ENCODE measurements around the gene ANKRD17. TPM values are rescaled to one million over a fixed set of nuclear protein-coding genes. Genes with fewer than 3 reads are reported as not detected.

The ANKRD17 gene
- polyA plus RNA-seq, 1 of the 3 experiments (the other 2 are of a cell fraction), result 25.6 TPM

DNA sequence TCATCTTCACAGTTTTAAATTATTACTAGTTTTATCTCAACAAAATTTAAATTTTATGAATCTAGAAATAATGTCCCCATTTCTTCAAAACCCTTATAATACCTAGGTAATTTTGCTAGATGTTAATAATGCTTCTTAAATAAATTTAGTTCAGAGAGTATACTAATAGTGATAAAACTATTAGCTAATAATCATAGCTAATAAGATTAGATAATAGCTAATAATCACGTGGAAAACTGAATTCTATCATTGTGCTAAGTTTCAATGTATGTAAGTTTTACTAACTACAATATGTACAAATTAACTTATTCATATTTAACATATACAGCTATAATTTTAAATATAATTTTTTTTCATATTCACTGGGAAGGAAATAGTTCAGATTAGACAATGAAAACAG is 10.2 kb downstream of the ANKRD17 start:
- Histone ChIP-seq H3K9me2 (no peaks in the 10 kb centered on the region), H4K20me1 (ENCODE audit: insufficient read depth) (peaks cover 72% of the 10 kb centered on the region)

More for the DNA sequence above, 10.2 kb downstream of the ANKRD17 start:
- Histone ChIP-seq H3K4me2 (no peak overlapping the region), H3K9ac (no peak overlapping the region), H3K9me3 (no peaks in the 10 kb centered on the region), H3K4me1 (ENCODE audit: control insufficient read depth in 1 of 2, insufficient read depth in 2 of 2, low read depth in 1 of 2, low read length in 1 of 2) (no peaks in the 10 kb centered on the region), H3F3A (replicated peaks; ENCODE audit: insufficient read depth) (no peaks in the 10 kb centered on the region), H3K4me3 (ENCODE audit: low read depth in 2 of 2, low read length in 1 of 2) (no peak overlapping the region), H3K79me2 (ENCODE audit: insufficient read depth) (peaks cover 100% of the 10 kb centered on the region), H3K36me3 (replicated peaks in 1 of 2; ENCODE audit: control insufficient read depth in 1 of 2, insufficient read depth in 2 of 2, low read length in 1 of 2) (peaks cover 12 to 33% of the 10 kb centered on the region in 2 experiments), H2AFZ (ENCODE audit: low read depth) (no peak overlapping the region), H3K27me3 (ENCODE audit: insufficient read depth) (no peaks in the 10 kb centered on the region), H3K27ac (ENCODE audit: low read depth in 2 of 2, low read length in 1 of 2) (no peak overlapping the region)
- no peak for DNase-seq
- ChIA-PET POLR2A (no interaction called here), CTCF (interaction anchor here (2.6 kb wide), 1 partner anchor 9 kb away, joined by 13 read pairs; the partner anchor contains the start of gene ANKRD17)
- WGBS (ENCODE audit: low lambda C conversion rate), result 90% methylated on average over 1 of the region's 1 CpG
- TF ChIP-seq SIN3A (IDR thresholded peaks at IDR 0.05; ENCODE audit: borderline replicate concordance, low read depth, low read length) (no peak), POLR2AphosphoS5 (IDR thresholded peaks at IDR 0.05; ENCODE audit: low read depth, low read length) (no peak), ZBTB33 (IDR thresholded peaks at IDR 0.05; ENCODE audit: borderline replicate concordance, low read depth) (no peak), MXI1 (IDR thresholded peaks at IDR 0.05; ENCODE audit: low read depth, low read length) (no peak), JUND (IDR thresholded peaks at IDR 0.05) (no peak), YY1 (IDR thresholded peaks at IDR 0.05; ENCODE audit: low read depth) (no peak), FOSL2 (IDR thresholded peaks at IDR 0.05; ENCODE audit: borderline replicate concordance, low read depth) (no peak), NRF1 (IDR thresholded peaks at IDR 0.05; ENCODE audit: low read depth, low read length) (no peak), GATA2 (CRISPR knock-in tag; IDR thresholded peaks at IDR 0.05) (no peak), RFX5 (IDR thresholded peaks at IDR 0.05; ENCODE audit: low read length) (no peak), FOXM1 (IDR thresholded peaks at IDR 0.05; ENCODE audit: low read depth) (no peak), SMC3 (IDR thresholded peaks at IDR 0.05; ENCODE audit: low read depth, low read length) (no peak), NFIC (IDR thresholded peaks at IDR 0.05; ENCODE audit: borderline replicate concordance) (no peak), ELF1 (IDR thresholded peaks at IDR 0.05) (no peak), RCOR1 (IDR thresholded peaks at IDR 0.05; ENCODE audit: low read length) (no peak)
- TF ChIP-seq, protein P1, sequence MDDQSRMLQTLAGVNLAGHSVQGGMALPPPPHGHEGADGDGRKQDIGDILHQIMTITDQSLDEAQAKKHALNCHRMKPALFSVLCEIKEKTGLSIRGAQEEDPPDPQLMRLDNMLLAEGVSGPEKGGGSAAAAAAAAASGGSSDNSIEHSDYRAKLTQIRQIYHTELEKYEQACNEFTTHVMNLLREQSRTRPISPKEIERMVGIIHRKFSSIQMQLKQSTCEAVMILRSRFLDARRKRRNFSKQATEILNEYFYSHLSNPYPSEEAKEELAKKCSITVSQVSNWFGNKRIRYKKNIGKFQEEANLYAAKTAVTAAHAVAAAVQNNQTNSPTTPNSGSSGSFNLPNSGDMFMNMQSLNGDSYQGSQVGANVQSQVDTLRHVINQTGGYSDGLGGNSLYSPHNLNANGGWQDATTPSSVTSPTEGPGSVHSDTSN (IDR thresholded peaks at IDR 0.05), result no peak
- TF ChIP-seq, protein P2, sequence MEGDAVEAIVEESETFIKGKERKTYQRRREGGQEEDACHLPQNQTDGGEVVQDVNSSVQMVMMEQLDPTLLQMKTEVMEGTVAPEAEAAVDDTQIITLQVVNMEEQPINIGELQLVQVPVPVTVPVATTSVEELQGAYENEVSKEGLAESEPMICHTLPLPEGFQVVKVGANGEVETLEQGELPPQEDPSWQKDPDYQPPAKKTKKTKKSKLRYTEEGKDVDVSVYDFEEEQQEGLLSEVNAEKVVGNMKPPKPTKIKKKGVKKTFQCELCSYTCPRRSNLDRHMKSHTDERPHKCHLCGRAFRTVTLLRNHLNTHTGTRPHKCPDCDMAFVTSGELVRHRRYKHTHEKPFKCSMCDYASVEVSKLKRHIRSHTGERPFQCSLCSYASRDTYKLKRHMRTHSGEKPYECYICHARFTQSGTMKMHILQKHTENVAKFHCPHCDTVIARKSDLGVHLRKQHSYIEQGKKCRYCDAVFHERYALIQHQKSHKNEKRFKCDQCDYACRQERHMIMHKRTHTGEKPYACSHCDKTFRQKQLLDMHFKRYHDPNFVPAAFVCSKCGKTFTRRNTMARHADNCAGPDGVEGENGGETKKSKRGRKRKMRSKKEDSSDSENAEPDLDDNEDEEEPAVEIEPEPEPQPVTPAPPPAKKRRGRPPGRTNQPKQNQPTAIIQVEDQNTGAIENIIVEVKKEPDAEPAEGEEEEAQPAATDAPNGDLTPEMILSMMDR (IDR thresholded peaks at IDR 0.05), result no peak
- TF ChIP-seq, protein P3, sequence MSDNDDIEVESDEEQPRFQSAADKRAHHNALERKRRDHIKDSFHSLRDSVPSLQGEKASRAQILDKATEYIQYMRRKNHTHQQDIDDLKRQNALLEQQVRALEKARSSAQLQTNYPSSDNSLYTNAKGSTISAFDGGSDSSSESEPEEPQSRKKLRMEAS (IDR thresholded peaks at IDR 0.05; ENCODE audit: low read depth), result no peak
- TF ChIP-seq, protein P4, sequence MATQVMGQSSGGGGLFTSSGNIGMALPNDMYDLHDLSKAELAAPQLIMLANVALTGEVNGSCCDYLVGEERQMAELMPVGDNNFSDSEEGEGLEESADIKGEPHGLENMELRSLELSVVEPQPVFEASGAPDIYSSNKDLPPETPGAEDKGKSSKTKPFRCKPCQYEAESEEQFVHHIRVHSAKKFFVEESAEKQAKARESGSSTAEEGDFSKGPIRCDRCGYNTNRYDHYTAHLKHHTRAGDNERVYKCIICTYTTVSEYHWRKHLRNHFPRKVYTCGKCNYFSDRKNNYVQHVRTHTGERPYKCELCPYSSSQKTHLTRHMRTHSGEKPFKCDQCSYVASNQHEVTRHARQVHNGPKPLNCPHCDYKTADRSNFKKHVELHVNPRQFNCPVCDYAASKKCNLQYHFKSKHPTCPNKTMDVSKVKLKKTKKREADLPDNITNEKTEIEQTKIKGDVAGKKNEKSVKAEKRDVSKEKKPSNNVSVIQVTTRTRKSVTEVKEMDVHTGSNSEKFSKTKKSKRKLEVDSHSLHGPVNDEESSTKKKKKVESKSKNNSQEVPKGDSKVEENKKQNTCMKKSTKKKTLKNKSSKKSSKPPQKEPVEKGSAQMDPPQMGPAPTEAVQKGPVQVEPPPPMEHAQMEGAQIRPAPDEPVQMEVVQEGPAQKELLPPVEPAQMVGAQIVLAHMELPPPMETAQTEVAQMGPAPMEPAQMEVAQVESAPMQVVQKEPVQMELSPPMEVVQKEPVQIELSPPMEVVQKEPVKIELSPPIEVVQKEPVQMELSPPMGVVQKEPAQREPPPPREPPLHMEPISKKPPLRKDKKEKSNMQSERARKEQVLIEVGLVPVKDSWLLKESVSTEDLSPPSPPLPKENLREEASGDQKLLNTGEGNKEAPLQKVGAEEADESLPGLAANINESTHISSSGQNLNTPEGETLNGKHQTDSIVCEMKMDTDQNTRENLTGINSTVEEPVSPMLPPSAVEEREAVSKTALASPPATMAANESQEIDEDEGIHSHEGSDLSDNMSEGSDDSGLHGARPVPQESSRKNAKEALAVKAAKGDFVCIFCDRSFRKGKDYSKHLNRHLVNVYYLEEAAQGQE (IDR thresholded peaks at IDR 0.05; ENCODE audit: low read depth, low read length), result no peak

Data from SK-N-SH (cell line).